BLaER1 treated with 17β-estradiol and CSF1 and Interleukin-3, amounts not matched to agents 10 nM and 100 nM (cell line): Measurements from ENCODE around the gene SEMA6B.
A peak's percentile ranks its signal among the peaks of the same experiment; 100 is the strongest.

ENCODE experiments used
- H3K27ac ChIP-seq, 11 experiments: shearing (Covaris generic); formaldehyde crosslinking; 2 replicates each; pipeline ENCODE4 v1.8.1; 2022
- H3K27me3 ChIP-seq, 11 experiments: shearing (Covaris generic); formaldehyde crosslinking; 2 replicates each; pipeline ENCODE4 v1.8.1; 2022
- H3K36me3 ChIP-seq, 11 experiments: shearing (Covaris generic); formaldehyde crosslinking; 2 replicates each; pipeline ENCODE4 v1.8.1; 2022
- H3K4me1 ChIP-seq, 10 experiments: shearing (Covaris generic); formaldehyde crosslinking; 2 replicates each; pipeline ENCODE4 v1.8.1; 2022
- H3K4me2 ChIP-seq, 11 experiments: shearing (Covaris generic); formaldehyde crosslinking; 2 replicates each; pipeline ENCODE4 v1.8.1; 2022
- H3K4me3 ChIP-seq, 10 experiments: shearing (Covaris generic); formaldehyde crosslinking; 2 replicates each; pipeline ENCODE4 v1.8.1; 2022
- H3K9ac ChIP-seq, 11 experiments: shearing (Covaris generic); formaldehyde crosslinking; 2 replicates each; pipeline ENCODE4 v1.8.1; 2022
- H3K9me3 ChIP-seq, 11 experiments: shearing (Covaris generic); formaldehyde crosslinking; replicated peaks in 1 of 11; 2 replicates each; pipeline ENCODE4 v1.8.1; 2022
- H4K20me1 ChIP-seq, 11 experiments: shearing (Covaris generic); formaldehyde crosslinking; 2 replicates each; pipeline ENCODE4 v1.8.1; 2022
- Cebpa-rat ChIP-seq, 11 experiments: shearing (Covaris generic); IDR thresholded peaks; 2 replicates each; pipeline ENCODE4 v1.8.1; 2022

SEMA6B gene

DNA sequence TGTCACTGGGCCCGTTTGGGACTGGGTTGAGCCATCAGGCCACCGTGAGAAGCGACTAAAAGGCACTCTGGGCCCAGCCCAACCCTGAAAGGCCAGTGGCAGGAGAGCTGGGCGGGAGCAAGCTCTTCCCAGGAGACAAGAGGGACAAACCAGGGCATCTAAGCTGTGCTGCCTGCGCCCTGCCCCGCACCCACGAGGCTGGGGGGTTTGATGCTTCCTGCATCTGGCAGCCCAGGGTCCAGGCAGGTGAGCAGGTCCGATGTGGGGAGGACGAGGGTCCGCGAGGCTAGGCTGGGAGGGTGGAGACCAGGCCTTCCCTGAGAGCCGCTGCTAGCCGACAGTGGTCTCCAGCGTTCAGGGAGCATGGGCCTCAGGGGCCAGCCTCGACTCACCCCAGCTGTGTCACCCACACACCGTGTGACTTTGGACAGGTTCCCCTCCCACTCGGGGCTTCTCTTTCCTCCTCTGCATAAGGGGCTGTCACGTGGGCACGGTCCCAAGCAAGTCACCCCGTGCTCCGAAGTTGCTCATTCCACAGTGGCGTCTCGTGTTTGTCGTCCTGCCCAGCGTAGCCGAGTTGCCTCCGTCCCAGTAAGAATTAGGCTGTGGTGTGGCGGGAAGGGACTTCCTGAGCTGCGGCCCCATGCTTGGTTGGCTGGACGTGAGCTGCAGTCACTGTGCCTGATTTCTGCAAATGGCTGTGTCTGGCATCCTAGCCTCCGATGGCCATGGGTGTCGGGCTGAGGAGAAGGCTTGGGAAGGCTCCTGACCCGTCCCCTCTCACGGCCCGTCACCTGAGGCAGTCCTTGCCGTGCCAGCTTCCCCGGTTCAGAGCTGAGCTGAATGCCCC, 57.0 kb downstream of the SEMA6B start:
- peak overlapping the region in 8 of 11 experiments; percentile 39 to 79 (median 60); a peak in 16 of 22 replicates for H3K27ac ChIP-seq
- peak overlapping the region in 6 of 10 experiments; percentile 4 to 45 (median 32); a peak in 9 of 20 replicates for H3K4me3 ChIP-seq
- H3K9ac ChIP-seq: peak overlapping the region in 9 of 11 experiments; percentile 11 to 75 (median 62); a peak in 17 of 22 replicates
- H3K27me3 ChIP-seq: no peaks in the 10 kb centered on the region
- peaks cover 45 to 65% (median 59%) of the 10 kb centered on the region in 10 experiments for H3K4me1 ChIP-seq
- no peak for TF ChIP-seq Cebpa-rat (IDR thresholded peaks at IDR 0.05)
- peak overlapping the region; percentile 46 to 96 (median 88) for H3K4me2 ChIP-seq
- H3K36me3 ChIP-seq: peaks cover 35 to 77% (median 50%) of the 10 kb centered on the region in 11 experiments
- H4K20me1 ChIP-seq: peaks cover 0 to 54% (median 26%) of the 10 kb centered on the region in 11 experiments; a peak in 18 of 22 replicates
- H3K9me3 ChIP-seq: no peaks in the 10 kb centered on the region

DNA sequence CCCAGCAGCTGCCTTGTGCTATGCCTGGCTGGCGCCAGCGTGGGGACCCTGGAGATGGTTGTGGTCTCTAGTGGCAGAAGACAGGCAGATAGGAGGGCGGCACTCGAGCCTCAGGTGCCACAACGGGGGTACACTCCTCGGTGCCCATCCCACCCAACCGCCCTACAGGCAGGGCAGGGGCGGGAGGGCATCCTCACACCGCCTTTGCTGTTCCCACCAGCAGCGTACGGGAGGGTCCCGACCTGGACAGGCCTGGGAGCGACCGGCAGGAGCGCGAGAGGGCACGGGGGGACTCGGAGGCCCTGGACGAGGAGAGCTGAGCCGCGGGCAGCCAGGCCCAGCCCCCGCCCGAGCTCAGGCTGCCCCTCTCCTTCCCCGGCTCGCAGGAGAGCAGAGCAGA, 57.8 kb downstream of the SEMA6B start:
- peaks cover 0 to 55% (median 26%) of the 10 kb centered on the region in 11 experiments; a peak in 18 of 22 replicates for H4K20me1 ChIP-seq
- H3K27ac ChIP-seq: peak overlapping the region in 2 of 11 experiments; percentile 73 to 79; a peak in 4 of 22 replicates
- peaks cover 40 to 58% (median 53%) of the 10 kb centered on the region in 10 experiments for H3K4me1 ChIP-seq
- H3K36me3 ChIP-seq: peaks cover 42 to 77% (median 58%) of the 10 kb centered on the region in 11 experiments
- no peaks in the 10 kb centered on the region for H3K27me3 ChIP-seq
- H3K4me3 ChIP-seq: no peak overlapping the region
- H3K9me3 ChIP-seq: no peaks in the 10 kb centered on the region
- peak overlapping the region in 7 of 11 experiments; percentile 11 to 75 (median 61); a peak in 9 of 22 replicates for H3K9ac ChIP-seq
- H3K4me2 ChIP-seq: peak overlapping the region in 10 of 11 experiments; percentile 54 to 96 (median 90); a peak in 17 of 22 replicates
- TF ChIP-seq Cebpa-rat (IDR thresholded peaks at IDR 0.05): no peak

DNA sequence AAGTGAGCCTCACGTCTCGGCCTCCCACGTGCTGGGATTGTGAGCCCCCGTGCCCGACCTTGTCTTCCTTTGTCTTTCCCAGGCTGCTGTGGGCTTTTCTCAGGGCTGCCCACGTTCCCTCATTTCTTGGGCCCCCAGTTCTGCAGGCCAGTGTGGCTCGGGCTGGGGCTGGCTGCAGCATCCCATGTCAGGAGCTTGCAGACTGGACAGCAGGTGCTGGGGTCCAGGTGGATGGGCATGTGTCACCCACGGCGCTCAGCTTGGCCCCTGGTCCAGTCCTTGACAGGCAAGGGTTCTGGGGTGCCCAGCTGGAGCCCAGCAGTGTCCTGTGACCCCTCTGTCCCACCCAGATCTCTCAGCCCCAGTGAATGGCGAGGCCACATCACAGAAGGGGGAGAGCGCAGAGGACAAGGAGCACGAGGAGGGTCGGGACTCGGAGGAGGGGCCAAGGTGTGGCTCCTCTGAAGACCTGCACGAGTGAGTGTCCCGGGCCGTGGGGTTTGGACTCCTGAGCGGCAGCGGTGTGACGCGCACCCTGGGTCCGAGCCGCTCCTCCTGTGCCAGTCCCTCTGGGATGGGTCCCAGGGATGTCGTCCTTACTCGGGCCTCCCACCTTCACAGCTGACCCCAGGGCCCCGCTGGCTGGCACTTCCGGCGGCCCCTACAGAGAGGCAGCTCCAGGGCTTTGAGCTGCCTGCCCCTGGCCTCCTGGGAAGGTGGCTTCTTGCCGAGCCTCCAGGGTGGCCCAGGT, 58.5 kb downstream of the SEMA6B start:
- H3K4me2 ChIP-seq: peak overlapping the region in 6 of 11 experiments; percentile 86 to 96 (median 93); a peak in 8 of 22 replicates

DNA sequence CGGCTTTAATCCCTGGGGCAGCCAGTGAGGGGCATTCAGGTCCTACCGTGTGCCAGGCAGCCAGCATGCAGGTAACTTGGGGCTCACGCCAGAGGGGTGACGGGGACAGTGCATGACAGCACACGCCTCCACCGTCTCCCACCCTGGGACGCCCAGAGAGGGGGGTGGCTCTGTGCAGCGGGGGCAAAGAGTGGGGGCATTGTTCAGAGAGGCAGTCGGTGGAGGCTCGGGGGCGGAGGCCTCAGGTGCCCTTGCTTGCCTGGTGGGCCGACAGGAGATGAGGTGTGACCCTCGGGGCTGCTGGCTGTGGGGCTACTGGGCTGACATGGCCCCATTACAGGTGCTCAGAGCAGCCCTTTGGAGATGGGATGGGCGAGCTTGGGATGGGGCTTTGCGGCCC, 59.6 kb downstream of the SEMA6B start:
- no peak overlapping the region for H3K4me2 ChIP-seq
- H3K9ac ChIP-seq: no peak overlapping the region
- H3K4me1 ChIP-seq: peaks cover 27 to 40% (median 39%) of the 10 kb centered on the region in 10 experiments
- no peak overlapping the region for H3K4me3 ChIP-seq
- no peak overlapping the region for H3K27ac ChIP-seq
- peaks cover 55 to 81% (median 69%) of the 10 kb centered on the region in 11 experiments for H3K36me3 ChIP-seq
- peaks cover 0 to 67% (median 27%) of the 10 kb centered on the region in 11 experiments; a peak in 18 of 22 replicates for H4K20me1 ChIP-seq
- no peaks in the 10 kb centered on the region for H3K9me3 ChIP-seq
- no peaks in the 10 kb centered on the region for H3K27me3 ChIP-seq
- TF ChIP-seq Cebpa-rat (IDR thresholded peaks at IDR 0.05): no peak

More for the DNA sequence above, 58.5 kb downstream of the SEMA6B start:
- no peak overlapping the region for H3K4me3 ChIP-seq
- H3K9ac ChIP-seq: peak overlapping the region in 7 of 11 experiments; percentile 15 to 75 (median 61); a peak in 9 of 22 replicates
- TF ChIP-seq Cebpa-rat (IDR thresholded peaks at IDR 0.05): no peak
- H3K27me3 ChIP-seq: no peaks in the 10 kb centered on the region
- peaks cover 0 to 62% (median 26%) of the 10 kb centered on the region in 11 experiments; a peak in 18 of 22 replicates for H4K20me1 ChIP-seq
- H3K27ac ChIP-seq: 0 out of 22 replicates have a peak overlapping the region, but pooled peaks of 2 of the 11 experiments have one; percentile 73 to 79
- H3K9me3 ChIP-seq: no peaks in the 10 kb centered on the region
- peaks cover 48 to 81% (median 64%) of the 10 kb centered on the region in 11 experiments for H3K36me3 ChIP-seq
- H3K4me1 ChIP-seq: peaks cover 33 to 52% (median 46%) of the 10 kb centered on the region in 10 experiments

DNA sequence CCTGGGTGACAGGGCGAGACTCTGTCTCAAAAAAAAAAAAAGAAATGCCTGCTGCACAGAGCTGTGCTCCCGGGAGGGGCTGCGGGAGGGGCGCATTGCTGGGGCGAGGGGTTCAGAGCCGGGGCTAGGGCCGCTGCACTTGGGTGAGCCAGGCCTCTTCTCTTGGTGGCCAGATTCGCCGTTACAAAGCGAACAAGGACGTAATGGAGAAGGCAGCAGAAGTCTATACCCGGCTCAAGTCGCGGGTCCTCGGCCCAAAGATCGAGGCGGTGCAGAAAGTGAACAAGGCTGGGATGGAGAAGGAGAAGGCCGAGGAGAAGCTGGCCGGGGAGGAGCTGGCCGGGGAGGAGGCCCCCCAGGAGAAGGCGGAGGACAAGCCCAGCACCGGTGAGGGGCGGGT, 60.2 kb downstream of the SEMA6B start:
- peaks cover 21 to 35% (median 33%) of the 10 kb centered on the region in 10 experiments; a peak in 19 of 20 replicates for H3K4me1 ChIP-seq
- no peak overlapping the region for H3K27ac ChIP-seq
- H3K9ac ChIP-seq: no peak overlapping the region
- H3K4me2 ChIP-seq: no peak overlapping the region
- H4K20me1 ChIP-seq: peaks cover 0 to 67% (median 26%) of the 10 kb centered on the region in 11 experiments; a peak in 18 of 22 replicates
- H3K9me3 ChIP-seq: no peaks in the 10 kb centered on the region
- H3K36me3 ChIP-seq: peaks cover 61 to 82% (median 74%) of the 10 kb centered on the region in 11 experiments
- no peak for TF ChIP-seq Cebpa-rat (IDR thresholded peaks at IDR 0.05)
- no peaks in the 10 kb centered on the region for H3K27me3 ChIP-seq
- H3K4me3 ChIP-seq: no peak overlapping the region

DNA sequence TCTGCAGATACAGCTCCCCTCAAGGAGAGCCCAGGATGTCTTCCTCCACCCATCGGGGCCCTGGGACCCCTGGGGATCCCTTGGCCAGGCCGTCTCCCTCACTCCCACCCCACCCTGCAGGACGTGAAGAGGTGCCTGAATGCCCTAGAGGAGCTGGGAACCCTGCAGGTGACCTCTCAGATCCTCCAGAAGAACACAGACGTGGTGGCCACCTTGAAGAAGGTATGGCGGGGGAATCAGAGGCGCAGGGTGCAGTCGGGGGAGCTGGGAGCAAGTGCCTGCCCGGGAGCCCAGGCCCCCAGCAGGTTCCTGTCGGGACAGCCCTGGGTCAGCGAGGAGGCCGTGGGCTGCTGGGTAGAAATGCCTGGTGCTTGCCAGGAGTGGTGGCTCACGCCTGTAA, 60.8 kb downstream of the SEMA6B start:
- Histone ChIP-seq H3K27me3 (no peaks in the 10 kb centered on the region), H3K9me3 (no peaks in the 10 kb centered on the region), H3K4me1 (peaks cover 15 to 28% (median 27%) of the 10 kb centered on the region in 10 experiments; a peak in 19 of 20 replicates), H3K27ac (no peak overlapping the region), H4K20me1 (peaks cover 0 to 67% (median 22%) of the 10 kb centered on the region in 11 experiments; a peak in 18 of 22 replicates), H3K36me3 (peaks cover 65 to 86% (median 80%) of the 10 kb centered on the region in 11 experiments), H3K4me2 (no peak overlapping the region), H3K4me3 (no peak overlapping the region), H3K9ac (no peak overlapping the region)
- no peak for TF ChIP-seq Cebpa-rat (IDR thresholded peaks at IDR 0.05)

DNA sequence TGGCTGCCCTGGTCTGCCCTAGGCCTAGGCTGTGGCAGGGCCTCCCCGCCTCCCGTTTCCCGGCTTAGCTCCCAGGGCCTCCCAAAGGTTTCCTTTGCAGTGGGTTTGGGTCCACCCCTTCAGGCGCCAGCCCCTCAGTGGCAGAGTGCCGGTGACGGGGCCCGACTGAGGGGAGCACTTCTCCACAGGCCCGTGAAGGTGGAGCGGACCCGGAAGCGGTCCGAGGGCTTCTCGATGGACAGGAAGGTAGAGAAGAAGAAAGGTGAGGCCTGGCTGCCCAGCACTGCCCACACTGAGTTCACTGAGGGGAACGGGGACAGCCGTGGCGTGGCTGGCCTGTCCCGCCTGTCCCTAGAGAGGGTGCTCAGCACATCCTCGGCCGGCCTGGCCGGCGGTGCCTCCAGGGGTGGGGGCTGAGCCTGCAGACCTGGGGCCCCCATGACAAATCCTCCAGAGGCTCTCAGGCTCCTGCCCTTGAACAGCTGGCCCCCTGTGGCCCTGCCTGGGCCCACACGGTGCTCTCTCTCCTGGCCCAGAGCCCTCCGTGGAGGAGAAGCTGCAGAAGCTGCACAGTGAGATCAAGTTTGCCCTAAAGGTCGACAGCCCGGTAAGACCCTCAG, 61.6 kb downstream of the SEMA6B start:
- no peak overlapping the region for H3K4me3 ChIP-seq
- no peak overlapping the region for H3K4me2 ChIP-seq
- no peak overlapping the region for H3K27ac ChIP-seq
- TF ChIP-seq Cebpa-rat (IDR thresholded peaks at IDR 0.05): no peak
- H3K4me1 ChIP-seq: peaks cover 12 to 20% (median 19%) of the 10 kb centered on the region in 10 experiments; a peak in 19 of 20 replicates
- H3K36me3 ChIP-seq: peaks cover 71 to 94% (median 87%) of the 10 kb centered on the region in 11 experiments
- H4K20me1 ChIP-seq: peaks cover 0 to 62% (median 14%) of the 10 kb centered on the region in 11 experiments; a peak in 16 of 22 replicates
- no peaks in the 10 kb centered on the region for H3K9me3 ChIP-seq
- H3K9ac ChIP-seq: no peak overlapping the region; a peak in 1 of 22 replicates
- no peaks in the 10 kb centered on the region for H3K27me3 ChIP-seq

DNA sequence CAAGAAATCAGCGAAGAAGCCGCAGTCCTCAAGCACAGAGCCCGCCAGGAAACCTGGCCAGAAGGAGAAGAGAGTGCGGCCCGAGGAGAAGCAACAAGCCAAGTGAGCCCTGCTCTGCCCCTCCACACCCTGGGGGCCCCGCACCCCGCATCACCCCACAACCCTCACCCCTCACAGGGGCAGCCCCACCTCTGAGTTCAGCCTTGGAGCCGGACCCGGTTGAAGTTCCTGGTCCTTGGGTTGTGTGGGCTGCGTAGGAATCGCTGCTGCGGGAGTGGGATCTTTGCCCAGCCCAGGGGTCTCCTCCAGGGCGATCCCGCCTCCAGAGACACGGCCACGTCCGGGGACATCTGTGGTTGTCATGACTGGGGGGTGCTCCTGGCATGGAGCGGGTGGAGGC, 63.2 kb downstream of the SEMA6B start:
- no peak overlapping the region for H3K27ac ChIP-seq
- H3K4me1 ChIP-seq: peaks cover 0 to 4% (median 4%) of the 10 kb centered on the region in 10 experiments; a peak in 11 of 20 replicates
- no peak for TF ChIP-seq Cebpa-rat (IDR thresholded peaks at IDR 0.05)
- no peaks in the 10 kb centered on the region for H3K27me3 ChIP-seq
- no peak overlapping the region for H3K4me2 ChIP-seq
- peaks cover 72 to 97% (median 89%) of the 10 kb centered on the region in 11 experiments for H3K36me3 ChIP-seq
- H4K20me1 ChIP-seq: peaks cover 0 to 47% (median 7%) of the 10 kb centered on the region in 11 experiments; a peak in 12 of 22 replicates
- H3K9me3 ChIP-seq: no peaks in the 10 kb centered on the region; a peak in 2 of 22 replicates
- H3K9ac ChIP-seq: no peak overlapping the region; a peak in 1 of 22 replicates
- H3K4me3 ChIP-seq: no peak overlapping the region
